Hematopoietic multipotent progenitor cell treated with erythropoietin and hydrocortisone succinate and interleukin-3 and kit ligand, for 17 days (in vitro differentiated cells): ENCODE results near the gene TMEM50B.
"Not testable (repeated sequence)": the region's sequence is repeated elsewhere in the genome, so short reads cannot be mapped to it uniquely, and the experiment has no call there.

Source experiments
- DNase-seq: peaks from one replicate; pipeline ENCODE4 v3.0.0-alpha.2; 2015; ENCODE audit warnings: low spot score

Gene TMEM50B

DNA sequence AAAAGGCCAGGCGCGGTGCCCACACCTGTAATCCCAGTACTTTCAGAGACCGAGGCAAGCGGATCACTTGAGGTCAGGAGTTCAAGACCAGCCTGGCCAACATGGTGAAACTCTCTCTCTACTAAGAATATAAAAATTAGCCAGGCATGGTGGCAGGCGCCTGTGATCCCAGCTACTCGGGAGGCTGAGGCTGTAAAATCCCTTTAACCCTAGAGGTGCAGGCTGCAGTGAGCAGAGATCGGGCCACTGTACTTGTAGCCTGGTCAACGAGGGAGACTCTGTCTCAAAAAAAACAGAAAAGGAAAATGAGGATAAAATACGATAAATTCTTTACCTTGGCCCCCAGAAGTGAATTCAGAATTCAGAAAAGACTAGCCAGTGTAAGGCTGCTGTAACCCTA is 1.6 kb downstream of the TMEM50B start:
- no peak for DNase-seq

DNA sequence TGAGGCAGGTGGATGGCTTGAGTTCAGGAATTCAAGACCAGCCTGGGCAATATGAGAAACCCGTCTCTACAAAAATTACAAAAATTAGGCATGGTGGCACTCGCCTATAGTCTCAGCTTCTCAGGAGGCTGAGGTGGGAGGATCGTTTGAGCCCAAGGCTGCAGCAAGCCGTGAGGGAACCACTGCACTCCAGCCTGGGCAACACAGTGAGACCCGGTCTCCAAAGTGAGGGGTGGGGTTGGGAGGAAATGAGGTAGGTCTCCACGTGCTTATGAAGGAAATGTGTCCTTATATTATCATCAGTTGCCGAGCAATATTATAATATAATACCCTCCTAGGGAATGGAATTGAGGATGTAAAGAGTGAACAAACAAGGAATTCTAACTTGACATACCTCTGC is 2.7 kb downstream of the TMEM50B start:
- DNase-seq: no peak

DNA sequence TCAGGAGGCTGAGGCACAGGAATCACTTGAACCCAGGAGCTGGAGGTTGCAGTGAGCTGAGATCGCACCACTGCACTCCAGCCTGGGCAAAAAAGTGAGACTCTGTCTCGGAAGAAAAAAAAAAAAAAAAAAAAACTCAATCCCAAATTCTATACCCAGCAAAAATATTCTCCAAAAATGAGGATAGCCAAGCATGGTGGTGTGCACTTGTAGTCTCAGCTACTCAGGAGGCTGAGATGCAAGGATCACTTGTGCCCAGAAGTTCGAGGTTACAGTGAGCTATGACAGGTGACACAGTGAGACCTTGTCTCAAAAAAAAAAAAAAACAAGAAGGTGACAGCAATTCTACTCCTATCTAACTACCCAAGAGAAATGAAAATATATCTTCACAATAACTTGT is 6.4 kb downstream of the TMEM50B start:
- no peak for DNase-seq

DNA sequence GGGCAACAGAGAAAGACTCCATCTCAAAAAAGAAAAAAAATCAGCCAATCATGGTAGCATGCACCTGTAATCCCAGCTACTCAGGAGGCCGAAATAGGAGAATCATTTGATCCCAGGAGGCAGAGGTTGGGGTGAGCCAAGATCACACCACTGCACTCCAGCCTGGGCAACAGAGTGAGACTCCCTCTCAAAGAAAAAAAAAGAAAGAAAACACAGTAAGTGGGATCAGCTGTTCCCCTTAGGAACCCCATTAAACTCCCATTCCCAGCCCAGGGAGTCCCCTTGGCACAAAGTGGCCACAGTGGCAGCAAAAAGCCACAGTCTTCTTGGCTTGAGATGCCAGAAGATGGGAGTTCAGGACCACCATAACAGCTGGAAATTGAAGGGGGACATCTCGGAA is 9.1 kb downstream of the TMEM50B start:
- DNase-seq: no peak

DNA sequence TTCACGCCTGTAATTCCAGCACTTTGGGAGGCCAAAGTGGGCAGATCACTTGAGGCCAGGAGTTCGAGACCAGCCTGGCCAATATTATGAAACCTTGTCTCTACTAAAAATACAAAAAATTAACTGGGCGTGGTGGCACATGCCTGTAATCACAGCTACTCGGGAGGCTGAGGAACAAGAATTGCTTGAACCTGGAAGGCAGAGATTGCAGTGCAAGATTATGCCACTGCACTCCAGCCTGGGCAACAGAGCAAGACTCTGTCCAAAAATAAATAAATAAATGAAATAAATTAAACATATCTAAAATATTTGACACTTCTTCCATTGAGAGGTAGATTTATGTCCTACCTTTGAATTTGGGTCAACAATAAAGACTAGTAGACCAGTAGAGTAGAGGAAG is 10.6 kb downstream of the TMEM50B start:
- DNase-seq: not testable (repeated sequence)

DNA sequence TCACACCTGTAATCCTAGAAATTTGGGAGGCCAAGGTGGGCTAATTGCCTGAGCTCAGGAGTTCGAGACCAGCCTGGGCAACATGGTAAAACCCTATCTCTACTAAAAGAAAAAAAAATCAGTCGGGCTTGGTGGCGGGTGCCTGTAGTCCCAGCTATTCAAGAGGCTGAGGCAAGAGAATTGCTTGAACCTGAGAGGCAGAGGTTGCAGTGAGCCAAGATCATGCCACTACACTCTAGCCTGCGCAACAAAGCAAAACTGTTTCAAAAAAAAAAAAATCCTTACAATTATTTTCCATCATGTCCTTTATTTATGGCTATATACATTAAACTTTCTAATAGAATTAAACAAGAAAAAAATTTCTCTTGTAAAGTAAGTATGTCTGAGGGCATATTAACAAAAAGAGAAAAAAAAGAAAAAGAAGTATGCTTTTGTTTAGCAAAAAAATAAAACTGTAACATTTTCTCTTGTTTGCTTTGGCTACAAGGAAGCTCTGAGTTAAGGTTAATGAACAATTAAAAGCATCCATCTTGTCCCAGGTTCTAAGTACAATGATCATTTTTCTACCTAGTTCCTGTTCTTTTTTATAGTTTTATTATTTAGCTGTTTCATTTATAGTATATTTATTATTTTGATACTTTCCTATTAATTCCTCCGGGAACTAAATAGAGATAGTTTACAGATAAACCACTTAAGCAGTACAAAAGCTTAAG is 18.1 kb downstream of the TMEM50B start:
- no peak for DNase-seq

DNA sequence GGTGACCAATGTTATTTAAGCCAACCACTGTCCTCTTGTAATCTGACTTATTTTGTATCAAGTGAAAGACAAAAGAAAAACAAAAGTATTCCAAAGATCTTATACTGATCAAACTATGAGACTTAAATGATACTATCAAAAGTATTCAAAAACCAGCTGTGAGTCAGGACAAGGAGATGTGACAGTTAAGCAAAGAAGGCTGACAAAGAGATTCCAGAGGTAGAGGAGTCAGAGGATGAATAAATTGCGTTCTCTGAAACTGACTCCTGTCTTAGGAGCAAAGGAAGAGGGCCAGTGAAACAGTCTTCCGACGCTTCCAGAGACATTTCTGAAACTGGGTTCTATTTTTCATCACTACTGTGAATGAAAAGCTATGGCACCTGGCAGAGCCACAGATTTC is 20.9 kb downstream of the TMEM50B start:
- DNase-seq: no peak

DNA sequence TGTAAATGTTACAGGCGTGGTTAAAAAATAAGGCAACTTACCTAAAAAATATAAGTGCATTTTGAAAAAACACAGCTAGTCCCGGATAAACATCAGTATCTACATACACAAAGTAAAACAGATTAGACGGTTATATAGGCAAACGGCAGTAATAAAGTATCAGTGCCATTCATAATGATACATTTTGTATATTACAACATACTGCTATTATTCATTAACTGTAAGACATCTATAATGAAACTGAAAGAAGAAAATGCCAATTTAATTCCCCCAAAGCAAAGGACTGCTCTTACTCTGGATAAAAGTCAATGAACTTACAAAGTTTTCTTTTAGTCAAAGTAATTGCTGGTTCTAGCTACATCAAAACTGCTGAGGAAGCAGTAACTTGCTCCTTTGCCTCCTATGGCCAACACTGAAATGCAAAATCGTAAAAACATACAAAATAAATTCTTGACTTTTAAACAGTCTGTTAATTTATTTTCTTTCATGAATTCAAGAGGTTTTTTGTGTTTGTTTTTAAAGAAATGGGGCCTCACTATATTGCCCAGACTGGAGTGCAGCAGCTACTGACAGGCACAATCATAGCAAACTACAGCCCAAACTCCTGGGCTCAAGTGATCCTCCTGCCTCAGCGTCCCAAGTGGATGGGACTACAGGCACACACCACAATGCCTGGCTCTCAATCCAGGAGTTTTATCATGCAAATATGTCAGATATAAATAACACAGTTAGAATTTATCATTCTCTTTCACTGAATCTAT is 23.9 kb downstream of the TMEM50B start:
- no peak for DNase-seq

DNA sequence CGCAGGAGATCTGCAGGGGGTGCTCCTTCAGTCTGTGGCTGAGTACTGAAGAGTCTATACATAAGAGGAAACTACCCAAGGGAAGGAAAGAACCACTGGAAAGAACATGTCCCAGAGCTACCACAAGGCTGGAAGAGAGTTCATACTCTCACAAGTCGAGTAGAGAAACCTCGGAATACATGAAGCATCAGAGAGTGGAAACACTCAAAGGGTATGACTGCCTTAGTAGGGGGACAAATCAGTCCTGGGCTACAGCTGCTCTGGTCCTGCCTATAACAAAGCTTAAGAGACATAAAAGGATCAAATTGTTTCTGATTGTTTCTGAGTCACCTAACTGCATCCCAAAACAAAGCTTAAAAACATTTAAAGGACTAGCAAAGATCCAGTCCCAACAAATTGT is 27.4 kb downstream of the TMEM50B start:
- no peak for DNase-seq

DNA sequence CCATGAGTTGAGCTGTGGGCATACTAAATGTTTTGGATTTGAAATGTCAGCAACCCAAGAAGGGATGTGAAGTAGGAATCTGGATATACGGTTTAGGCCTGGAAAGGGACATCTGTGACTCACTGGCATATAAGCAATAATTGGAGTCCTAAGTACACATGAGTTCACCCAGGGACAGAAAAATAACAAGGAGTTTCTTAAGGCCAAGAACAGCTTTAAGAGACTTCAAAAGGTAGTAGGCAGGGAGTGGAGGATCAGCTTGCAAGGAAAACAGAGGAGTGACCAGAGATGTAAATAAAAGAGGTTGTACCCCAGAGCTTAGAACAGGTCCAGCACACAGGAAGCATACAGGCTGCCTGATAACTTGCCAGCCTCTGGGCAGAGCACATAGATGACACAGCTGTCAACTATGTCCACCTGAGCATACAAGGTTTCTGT is 28.1 kb downstream of the TMEM50B start:
- no peak for DNase-seq

DNA sequence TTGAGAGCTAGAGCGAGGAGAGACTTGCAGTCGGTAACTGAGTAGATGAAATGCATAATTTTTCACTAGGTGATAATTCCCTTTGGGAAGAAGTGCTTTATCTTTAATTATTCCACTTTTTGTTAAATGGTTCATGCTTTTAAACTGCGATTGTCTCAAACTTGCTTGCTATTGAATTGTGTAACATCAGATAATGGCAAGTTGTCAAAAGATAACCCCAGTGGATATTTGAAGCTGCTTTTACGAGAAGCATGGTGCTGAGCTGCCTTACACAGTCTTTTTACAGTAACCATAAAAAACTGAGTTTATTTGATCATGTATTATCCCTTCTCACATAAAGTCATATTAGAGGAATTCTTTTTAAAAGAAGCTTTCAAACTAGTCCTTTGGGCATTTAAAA is 30.2 kb downstream of the TMEM50B start:
- no peak for DNase-seq

DNA sequence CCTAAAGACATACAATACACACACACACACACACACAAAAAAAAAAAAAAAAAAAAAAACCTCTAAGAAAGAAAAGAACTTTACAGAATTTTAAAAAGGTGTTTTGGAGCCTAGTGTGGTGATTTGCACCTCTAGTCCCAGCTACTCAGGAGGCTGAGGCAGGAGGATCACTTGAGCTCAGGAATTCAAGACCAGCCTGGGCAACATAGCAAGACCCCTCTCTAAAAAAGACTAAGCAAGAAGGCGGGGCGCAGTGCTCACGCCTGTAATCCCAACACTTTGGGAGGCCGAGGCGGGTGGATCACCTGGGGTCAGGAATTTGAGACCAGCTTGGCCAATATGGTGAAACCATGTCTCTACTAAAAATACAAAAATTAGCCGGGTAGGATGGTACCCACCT is 33.2 kb downstream of the TMEM50B start:
- DNase-seq: not testable (repeated sequence)

DNA sequence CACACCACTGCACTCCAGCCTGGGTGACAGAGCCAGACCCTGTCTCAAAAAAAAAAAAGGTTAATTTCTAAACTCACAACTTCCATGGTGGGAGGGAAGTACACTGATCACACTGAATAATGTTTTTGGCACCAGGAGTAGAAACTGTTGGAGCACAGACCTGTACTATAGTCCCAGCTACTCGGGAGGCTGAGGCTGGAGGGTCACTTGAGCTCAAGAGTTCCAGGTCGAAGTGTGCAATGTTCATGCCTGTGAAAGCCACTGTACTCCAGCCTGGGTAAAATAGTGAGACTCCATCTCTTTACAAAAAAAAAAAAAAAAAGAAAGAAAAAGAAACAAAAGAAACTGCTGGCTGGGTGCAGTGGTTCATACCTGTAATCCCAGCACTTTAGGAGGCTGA is 35.3 kb downstream of the TMEM50B start:
- no peak for DNase-seq

DNA sequence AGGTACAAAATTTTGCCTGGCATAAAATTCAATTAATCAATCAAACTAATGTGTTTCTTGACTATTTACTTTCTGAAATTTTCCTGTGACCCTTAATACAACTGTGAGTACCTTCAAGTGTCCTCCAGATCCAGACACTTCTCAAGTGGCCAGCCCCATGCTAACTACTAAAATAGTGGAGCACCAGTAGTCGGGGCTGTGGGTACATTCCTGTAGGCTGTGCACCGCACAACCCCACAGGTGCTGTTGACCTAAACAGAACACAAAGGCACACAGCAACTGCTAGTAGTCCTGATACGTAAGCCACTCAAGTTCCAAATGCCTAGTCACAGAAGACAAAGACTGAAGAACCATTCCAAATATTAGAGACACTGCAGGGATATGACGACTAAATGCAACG is 36.6 kb downstream of the TMEM50B start:
- no peak for DNase-seq

DNA sequence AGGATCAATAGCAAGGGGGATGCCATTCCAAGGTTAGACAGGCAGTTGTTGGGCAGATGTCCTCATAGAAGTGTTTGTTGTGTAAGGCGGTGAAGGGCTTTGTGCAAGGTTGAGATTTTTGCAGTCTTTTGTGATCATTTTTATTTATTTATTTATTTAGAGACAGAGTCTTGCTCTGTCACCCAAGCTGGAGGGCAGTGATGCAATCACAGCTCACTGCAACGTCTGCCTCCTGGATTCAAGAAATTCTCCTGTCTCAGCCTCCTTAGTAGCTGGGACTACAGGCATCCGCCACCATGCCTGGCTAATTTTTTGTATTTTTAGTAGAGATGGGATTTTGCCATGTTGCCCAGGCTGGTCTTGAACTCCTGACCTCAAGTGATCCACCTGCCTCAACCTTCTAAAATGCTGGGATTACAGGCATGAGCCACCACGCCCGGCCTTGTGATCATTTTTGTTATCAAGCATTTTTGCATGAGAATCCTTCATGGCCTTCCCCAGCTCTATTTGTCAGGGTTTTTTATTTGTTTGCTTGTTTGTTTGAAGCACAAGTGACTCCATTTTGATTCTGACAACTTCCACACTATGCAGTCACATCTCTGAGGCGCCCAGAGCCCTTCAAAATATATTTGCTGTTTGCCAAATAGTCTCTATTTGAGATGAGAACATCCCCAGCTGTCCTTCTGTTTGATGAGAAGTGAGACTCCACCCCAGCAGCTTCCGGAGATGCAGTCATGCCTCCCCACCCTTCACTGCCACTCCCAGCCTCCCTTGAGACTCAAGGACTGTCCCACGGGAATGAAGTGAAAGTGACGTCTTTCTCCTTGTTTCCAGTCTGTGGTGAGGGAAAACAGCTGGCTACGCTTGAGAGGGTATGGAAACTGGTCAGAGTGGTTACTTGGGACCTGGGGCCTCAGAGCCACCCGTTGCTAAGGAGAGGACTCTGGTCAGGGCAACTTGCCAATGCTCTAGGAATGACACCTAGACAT is 38.0 kb downstream of the TMEM50B start:
- DNase-seq: no peak

DNA sequence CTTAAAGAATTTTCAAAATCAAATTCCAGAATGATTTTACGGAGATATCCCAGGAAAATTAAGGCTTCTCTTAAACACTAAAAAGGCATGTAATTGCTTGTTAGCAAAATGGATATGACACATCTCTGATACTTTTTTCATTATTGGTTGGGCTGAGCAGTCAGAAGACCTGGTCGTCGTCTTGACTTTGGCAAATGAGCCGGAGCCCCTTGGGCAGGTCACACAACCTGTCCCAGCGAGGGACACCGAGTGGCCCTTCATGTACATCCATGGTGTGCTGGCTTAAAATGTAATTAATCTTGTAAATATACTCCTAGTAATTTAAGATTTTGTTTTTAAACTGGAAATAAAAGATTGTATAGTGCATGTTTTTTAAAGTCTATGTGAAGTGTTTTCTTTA is 42.6 kb downstream of the TMEM50B start:
- no peak for DNase-seq

DNA sequence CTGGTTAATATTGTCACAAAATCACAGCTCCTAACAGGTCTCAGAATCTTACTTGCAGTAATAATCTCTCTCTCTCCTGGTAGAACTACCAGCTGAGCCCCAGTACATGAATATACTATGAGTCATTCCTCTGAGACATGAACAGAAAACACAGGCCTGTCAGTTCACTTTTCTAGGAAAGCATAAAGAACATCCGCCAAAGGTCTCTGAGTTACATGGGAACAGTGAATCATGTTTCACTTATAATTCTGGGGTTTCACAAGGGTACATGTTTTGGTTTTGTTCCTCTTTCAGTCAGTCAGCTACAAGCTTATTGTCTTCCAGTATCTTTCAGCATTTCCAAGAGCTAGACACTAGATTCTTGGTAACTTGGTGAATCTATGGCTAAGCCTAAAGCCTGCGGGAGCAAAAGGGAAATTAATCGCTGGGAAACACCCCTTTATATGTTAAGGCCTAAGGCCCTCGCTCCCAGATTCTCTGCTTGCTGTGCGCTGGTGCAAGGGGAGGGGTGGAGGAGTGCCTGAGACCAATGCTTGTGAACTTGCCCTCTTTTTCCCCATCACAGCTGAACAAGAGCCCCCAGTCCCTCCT is 44.9 kb downstream of the TMEM50B start:
- DNase-seq: no peak

DNA sequence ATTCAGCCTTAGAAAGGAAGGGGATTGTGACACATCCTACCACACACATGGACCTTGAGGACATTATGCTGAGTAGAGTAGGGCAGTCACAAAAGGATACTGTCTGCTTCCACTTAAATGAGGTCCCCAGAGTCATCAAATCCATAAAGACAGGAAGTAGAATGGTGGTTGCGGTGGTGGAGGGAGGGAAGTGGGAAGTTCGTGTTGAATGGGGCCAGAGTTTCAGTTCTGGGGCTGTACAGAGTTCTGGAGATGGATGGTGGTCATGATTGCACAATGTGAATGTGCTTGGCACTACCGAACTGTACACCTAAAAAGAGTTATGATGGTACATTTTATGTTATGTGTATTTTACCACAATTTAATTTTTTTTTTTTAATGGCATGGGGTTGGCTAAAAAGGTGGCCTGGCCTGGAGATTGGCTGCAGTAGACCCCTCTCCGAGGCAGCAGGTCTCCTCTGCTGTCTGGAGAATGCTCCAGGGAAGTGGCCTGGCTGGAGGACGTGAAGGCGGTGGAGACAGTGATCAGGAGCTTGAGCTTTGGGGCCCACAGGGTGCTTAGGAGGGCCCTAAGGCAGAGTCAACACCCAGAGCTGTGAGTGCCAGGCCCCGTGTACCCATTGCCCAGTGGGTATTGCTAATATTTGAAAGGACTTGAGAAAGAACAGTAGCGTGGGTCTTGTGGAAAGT is 46.2 kb downstream of the TMEM50B start:
- no peak for DNase-seq

DNA sequence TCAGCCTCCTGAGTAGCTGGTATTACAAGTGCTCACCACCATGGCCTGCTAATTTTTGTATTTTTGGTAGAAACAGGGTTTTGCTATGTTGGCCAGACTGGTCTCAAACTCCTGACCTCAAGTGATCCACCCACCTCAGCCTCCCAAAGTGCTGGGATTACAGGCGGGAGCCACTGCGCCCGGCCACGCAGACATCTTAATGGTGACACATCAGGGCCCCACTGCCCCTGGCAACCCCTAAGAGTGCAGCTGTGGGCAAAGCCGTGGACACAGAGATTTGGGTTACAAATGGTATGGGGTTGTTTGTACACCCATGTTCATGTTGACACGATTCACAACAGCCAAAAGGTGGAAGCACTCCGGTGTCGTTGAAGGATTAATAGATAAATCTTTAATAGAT is 46.8 kb downstream of the TMEM50B start:
- no peak for DNase-seq

DNA sequence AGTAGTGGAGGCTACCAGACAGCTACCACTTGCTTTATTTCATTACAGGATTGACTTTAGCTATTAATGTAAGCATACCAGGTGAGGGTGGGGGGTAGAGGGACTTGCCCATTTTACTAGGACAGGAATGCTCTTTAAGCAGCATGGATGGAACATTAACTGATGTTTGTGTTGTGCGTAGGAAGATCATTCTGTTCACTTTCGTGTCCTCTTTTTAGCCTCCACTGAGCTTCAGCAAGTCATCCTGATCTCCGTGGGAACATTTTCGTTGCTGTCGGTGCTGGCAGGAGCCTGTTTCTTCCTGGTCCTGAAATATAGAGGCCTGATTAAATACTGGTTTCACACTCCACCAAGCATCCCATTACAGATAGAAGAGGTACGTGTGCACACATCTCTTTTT is 47.3 kb downstream of the TMEM50B start:
- DNase-seq: no peak

DNA sequence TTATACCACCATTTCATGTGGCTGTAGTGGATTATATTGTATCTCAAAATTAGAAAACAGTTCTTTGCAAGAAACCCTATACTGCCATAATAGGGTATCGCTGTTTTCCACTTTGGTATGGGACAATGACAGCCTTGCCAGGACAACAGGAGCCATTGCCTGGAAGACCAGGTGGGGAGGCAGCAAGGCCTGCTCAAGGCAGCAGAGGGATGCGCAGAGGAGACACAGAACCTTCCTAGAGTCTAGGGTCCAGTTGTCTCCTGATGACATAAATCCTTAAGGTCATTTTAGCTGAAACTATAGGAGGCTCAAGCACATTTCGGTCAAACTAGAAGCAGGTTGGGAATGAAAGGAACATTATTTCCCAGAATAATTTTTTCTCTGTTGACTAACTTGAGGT is 48.9 kb downstream of the TMEM50B start:
- no peak for DNase-seq

DNA sequence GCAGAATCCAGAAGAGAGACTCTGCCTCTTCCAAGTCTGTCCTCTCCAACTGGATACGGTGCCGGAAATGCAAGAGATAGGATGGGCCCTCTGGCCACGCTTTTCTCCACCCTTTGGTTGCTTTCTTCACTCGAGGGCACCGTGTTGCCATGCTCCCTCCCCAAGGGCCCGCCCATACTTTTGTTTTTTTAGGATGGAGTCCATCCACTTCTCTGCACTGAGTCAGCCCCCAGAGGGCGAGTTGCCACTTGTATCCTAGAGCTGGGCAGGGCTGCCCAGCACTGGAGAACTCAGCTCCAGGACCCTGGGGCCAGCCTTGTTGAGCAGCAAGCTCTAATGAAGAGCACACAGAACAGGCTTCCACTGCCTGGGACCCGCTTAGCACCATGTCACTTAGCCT is 51.1 kb downstream of the TMEM50B start:
- no peak for DNase-seq
